NCI-H1930 (cell line): ENCODE data around the gene RGS21.

Experiments used
- DNase-seq, 2 experiments: peaks; one replicate each; lab custom pipeline; 2025; lab: John Stamatoyannopoulos, UW

RGS21 gene

DNA sequence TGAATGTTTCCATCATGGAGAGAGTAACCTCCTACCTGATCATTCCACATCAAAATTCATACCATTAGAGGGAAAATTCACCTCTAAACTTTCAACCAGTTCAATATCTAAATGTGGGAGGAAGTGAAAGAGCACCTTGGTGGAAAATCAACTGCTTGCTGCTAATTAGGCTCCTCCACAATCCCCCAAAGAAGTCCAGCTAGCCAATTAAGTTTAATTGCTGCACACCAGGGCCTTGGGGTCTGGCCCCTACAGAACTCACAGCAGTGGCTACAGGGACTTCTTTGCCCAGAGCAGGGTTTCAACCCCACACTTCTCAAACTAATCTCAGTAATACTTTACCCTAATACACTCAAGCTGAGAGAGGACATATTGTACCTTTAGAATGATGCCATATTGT lies 62.1 kb downstream of the RGS21 start:
- DNase-seq, result no peak

DNA sequence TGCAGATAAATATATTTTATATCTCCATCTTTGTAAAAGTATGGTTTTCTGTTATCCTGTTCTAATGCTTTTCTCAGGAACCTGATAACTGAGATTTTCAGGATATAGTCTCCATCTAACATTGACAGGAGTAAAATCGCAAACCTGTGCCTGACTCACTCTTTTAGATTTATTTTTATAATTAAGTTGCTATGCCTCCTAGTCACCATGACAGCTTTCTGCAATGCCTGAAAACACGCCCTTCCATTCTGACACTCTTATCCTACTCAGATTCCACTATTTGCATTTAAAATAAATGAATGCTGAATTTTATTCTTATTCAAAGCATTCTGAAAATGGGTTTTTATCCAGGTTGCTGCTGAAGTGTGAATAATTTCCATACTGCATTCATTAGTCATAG lies 62.8 kb downstream of the RGS21 start:
- DNase-seq, result no peak

DNA sequence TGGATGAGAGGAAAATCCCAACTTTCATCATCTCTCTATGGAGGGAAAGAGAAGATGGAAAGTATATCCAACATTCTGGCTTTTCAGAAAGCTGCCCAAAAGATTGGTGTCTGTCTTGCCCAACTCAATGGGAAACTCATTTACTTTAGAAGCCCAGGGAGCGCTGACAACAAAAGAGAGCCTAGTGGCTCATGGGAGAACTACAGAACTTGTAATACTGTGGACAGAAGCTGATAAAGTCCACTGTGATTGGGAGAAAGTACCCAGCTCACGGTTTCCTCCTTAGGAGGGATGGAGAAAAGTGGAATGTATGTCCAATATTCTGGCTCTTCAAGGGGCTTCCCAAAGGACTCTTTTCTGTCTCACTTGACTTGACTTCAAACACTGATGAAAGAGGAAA lies 66.0 kb downstream of the RGS21 start:
- no peak for DNase-seq

DNA sequence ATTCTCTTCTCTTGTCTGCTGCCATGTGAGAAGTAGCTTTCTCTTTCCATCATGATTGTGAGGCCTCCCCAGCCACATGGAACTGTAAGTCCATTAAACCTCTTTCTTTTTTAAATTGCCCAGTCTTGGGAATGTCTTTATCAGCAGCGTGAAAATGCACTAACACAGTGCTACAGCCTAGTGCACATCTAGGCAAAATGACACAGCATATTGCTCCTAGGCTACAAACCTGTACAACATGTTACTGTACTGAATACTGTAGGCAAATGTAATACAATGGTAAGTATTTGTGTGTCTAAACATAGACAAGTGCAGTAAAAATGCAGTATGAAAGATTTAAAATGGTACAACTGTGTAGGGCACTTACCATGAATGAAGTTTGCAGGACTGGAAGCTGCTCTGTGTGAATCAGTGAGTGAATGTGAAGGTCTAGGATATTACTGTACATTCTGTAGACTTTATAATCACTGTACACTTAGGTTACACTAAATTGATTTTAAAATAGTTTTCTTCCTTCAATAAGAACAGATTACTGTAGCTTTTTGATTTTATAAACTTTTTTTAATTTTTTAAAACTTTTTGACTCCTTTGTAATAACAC lies 69.4 kb downstream of the RGS21 start:
- no peak for DNase-seq

DNA sequence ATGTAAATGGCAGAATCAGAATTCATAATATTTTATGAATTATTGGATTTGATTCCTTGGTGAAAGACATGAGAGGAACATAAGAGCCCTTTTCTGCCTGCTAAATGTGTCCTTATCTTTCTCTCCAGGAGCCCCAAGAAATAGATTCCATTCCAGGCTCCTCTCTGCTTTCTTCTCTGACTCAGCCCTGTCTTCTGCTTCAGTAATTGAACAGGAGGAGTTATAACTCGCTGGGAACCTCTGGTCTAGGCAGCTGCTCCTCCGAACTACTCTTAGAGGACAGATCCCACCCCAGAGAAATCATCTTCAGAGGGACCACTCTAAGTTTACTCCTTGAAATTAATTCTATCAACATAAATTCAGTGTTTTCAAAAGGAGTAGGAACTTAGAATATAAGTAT lies 78.4 kb downstream of the RGS21 start:
- no peak for DNase-seq

DNA sequence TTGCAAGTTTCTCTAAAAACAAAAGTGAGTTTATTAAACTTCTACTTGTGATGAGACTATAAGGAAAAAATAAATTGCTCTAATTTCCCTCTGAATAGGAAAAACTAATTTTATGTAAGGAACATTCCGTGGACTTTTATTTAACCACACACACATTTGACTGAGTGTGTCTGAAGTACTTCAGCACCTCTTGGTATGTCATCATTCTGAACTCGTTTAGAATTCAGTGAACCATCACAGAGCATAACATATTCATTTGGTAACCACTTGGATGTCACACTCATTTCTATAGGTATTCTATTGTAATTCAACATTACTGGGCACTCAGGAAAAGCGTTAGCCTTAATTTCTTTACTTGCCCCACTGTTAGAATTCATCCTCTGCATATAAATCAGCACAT lies 79.1 kb downstream of the RGS21 start:
- no peak for DNase-seq

DNA sequence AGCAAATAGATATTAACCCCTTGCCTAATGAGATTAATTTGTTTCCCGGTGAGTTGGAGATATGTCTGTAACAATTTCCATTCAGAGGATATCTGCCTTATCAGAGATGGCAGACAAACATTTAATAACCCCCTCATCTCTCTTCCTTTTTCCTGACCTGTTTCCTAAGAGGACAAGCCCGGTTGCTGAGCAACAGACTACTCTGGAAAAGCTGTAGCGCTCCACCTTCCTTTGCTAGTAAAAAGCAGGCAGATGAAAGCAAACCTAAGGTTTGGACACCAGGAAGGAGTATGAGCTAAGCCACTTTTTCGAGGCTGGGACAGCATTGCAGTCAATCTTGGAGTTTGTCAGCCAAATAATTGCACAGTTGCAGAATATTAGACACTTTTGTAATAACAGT lies 82.4 kb downstream of the RGS21 start:
- DNase-seq, result no peak

DNA sequence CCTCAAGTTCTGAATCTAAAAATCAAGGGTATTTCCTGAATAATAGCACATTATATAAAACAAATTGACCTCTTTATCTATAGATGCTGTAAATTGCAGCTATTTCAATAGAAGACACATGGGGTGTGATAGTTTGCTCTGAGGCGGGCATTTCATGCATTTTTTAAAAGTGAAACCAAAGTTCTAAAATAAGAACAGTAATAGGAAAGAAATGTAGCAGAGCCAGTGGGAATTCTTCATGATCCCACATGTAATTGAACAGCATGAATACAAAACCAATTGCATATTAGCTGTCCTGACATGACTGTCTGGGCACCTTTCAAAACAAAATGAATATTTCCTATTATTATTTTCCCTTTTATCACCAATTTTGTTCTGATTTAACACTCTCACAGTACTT lies 85.0 kb downstream of the RGS21 start:
- no peak for DNase-seq

DNA sequence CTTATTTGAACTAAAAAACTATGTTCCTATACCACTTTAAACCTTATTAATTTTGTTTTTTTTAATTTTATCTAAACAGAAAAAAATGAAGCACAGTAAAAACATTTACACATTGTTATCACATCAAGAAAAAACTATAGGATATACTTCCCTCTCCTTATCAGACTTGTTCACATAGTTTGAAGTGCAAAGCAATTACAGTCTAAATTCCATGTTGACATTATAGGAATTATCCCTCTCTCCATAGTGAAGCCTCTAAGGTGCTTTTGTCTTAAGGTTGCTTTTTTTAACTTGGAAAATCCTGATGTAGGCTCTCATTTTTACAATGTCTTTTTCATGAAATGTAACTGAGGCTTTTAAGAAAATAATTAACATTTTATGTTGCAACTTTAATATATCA lies 85.8 kb downstream of the RGS21 start:
- no peak for DNase-seq

DNA sequence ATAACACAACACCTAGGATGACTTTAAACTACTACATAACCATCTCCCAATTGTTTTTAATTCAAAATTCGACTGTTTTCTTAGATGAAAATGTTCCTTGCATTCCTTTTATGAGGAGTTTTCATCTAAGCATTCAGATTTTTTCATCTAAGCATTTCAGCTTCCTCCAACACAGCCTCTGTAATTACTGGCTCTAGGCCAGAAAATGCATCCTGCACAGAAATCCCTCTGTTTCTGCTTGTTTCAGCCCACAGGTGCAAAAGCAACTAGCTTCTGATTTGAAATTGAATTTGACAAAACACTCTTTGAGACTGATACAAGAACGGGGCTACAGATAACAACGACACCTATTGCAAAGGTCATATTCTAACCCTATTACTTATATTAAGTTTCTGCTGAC lies 90.4 kb downstream of the RGS21 start:
- DNase-seq, result no peak
